Fibroblast of lung (primary cell): Measurements from ENCODE around the gene XYLT2.

Source experiments
- CTCF ChIP-seq, 2 donors: IDR thresholded peaks in 1 of 2; conservative IDR thresholded peaks in 1 of 2; 1 replicate in 1 of 2; 2 replicates in 1 of 2; pipeline ENCODE4 v1.5.1; 2011 to 2012; ENCODE audit warnings: low read length in 2 of 2, control low read depth in 1 of 2, inconsistent platforms in 1 of 2, low read depth in 1 of 2, mild to moderate bottlenecking in 1 of 2
- EZH2 ChIP-seq: IDR thresholded peaks from 2 replicates; pipeline ENCODE4 v1.5.1; 2012; ENCODE audit warnings: low read length, control low read depth, mild to moderate bottlenecking; ENCODE audit errors: missing control alignments

GRCh38 chr17:50354776-50355175 is 8.8 kb downstream of the XYLT2 start:
- TF ChIP-seq CTCF (conservative IDR thresholded peaks at IDR 0.05 in 1 of 2, IDR thresholded peaks at IDR 0.05 in 1 of 2; ENCODE audit: low read depth in 1 of 2, low read length in 2 of 2) (no peak), EZH2 (no peak)
